Activated CD8-positive, alpha-beta T cell treated with anti-CD3 and anti-CD28 coated beads for 36 hours (primary cell): ENCODE results near the gene EIF6. TPM values are rescaled to one million over a fixed set of nuclear protein-coding genes. Genes with fewer than 3 reads are reported as not detected.

Experiments used
- ATAC-seq: fragments of 200-7000 bp; cut with Tn5 transposase; one replicate; pipeline ENCODE4 v1.10.0; 2021; ENCODE audit warnings: mild to moderate bottlenecking, moderate library complexity
- CTCF ChIA-PET: fragments of 350-600 bp; sonication (Branson Sonifier 250); formaldehyde crosslinking; loops from one replicate; lab custom pipeline; 2021; ENCODE audit warnings: antibody characterized with exemption; lab: Charles Lee
- POLR2A ChIA-PET: fragments of 350-600 bp; sonication (Branson Sonifier 250); formaldehyde crosslinking; loops from one replicate; lab custom pipeline; 2021; ENCODE audit warnings: antibody characterized with exemption; lab: Charles Lee
- DNase-seq: peaks from one replicate; pipeline ENCODE4 v3.0.0-alpha.2; 2020
- H3K27ac Mint-ChIP-seq: one replicate; pipeline ENCODE4 v1.8.0; 2021; ENCODE audit warnings: mild to moderate bottlenecking, mixed read lengths
- H3K27me3 Mint-ChIP-seq: one replicate; pipeline ENCODE4 v1.8.0; 2021; ENCODE audit warnings: mixed read lengths
- H3K36me3 Mint-ChIP-seq: one replicate; pipeline ENCODE4 v1.8.0; 2021; ENCODE audit warnings: low read depth, mixed read lengths
- H3K4me1 Mint-ChIP-seq: one replicate; pipeline ENCODE4 v1.8.0; 2021; ENCODE audit warnings: low read depth, mixed read lengths
- H3K4me3 Mint-ChIP-seq: one replicate; pipeline ENCODE4 v1.8.0; 2021; ENCODE audit warnings: mild to moderate bottlenecking, moderate library complexity, mixed read lengths
- H3K9me3 Mint-ChIP-seq: one replicate; pipeline ENCODE4 v1.8.0; 2021; ENCODE audit warnings: mixed read lengths
- intact Hi-C: fragments of 100-400 bp; cut with micrococcal nuclease; formaldehyde crosslinking; loops from one replicate; pipeline ENCODE4 v1.10.0; 2022
- total RNA-seq, 2 experiments: library from RNA; stranded (reverse); gene quantifications; one replicate each; pipeline ENCODE4 v1.2.3, GENCODE V29; 2021
- TF ChIP-seq, protein P1 (sequence below): fragments of 200-600 bp; IDR thresholded peaks from one replicate; pipeline ENCODE4 v1.8.0; 2022; ENCODE audit warnings: antibody characterized with exemption, mild to moderate bottlenecking

EIF6 gene
- total RNA-seq, 2 experiments from 2014 or later: 132 to 144 TPM

DNA sequence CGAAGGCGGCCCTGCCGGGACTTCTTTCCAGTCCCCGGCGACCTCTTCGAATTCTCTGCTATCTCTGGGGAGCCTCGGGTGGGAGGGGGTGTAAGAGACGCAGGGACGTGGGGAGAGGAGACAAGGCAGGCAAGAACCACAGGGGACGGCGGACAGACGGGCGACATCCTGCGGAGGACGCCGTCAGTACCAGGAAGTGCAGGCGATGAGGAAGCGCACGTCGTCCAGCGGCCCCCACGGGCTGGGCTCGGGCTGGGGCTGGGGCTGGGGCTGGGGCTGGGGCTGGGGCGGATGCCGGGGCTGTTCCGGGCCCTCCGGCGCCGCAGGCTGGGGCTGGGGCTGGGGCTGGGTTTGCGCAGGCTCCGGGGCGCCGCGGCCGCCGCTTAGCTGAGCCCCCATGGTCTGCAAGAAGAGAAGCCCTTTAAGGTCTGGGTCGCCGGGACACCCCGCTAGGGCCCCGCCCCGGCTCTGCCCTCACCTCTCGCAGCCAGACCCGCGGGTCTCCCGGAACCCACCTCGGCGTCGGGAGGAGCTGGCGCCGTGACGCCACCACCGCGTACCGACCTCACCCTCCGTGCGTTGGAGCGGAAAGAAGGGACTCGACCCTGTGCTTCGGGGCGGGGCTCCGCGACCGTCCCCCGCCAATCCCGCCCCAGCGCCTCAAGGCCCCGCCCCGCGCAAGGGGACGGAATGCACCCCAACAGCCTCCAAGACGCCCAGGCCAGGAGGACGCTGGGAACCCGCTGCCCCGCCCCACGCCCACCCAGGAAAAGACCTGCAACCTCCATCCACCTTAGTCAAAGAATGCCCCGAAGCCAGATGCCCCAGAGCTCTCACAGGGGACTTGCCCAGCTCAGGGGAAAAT lies 6.8 kb downstream of the EIF6 start, which contains the start of gene MMP24OS:
Gene MMP24OS (minus strand): TSS at position 592 of the 865 bp plus-strand sequence. CDS start 193 bp downstream, at position 399.
- intact Hi-C loops: no loop called here
- ATAC-seq (peak; percentile 95), DNase-seq (peak; percentile 93)
- H3K4me3 Mint-ChIP-seq: peak within 1 kb of the TSS; percentile 98
- H3K36me3 Mint-ChIP-seq: peaks cover 57% of the 10 kb centered on the region
- H3K27me3 Mint-ChIP-seq: no peaks in the 10 kb centered on the region
- ChIA-PET POLR2A (interaction anchor here (0.6 to 1.9 kb wide), 6 partner anchors 9 to 566 kb away, joined by 3 to 5 read pairs (median 3); partner anchors contain the start of gene EDEM2), CTCF (interaction anchor here (0.7 to 4.0 kb wide), 5 partner anchors 9 to 182 kb away, joined by 3 to 18 read pairs (median 4); partner anchors contain the start of gene EDEM2)
- H3K27ac Mint-ChIP-seq: peak within 1 kb of the TSS; percentile 99
- H3K9me3 Mint-ChIP-seq: no peaks in the 10 kb centered on the region
- TF ChIP-seq, protein P1, sequence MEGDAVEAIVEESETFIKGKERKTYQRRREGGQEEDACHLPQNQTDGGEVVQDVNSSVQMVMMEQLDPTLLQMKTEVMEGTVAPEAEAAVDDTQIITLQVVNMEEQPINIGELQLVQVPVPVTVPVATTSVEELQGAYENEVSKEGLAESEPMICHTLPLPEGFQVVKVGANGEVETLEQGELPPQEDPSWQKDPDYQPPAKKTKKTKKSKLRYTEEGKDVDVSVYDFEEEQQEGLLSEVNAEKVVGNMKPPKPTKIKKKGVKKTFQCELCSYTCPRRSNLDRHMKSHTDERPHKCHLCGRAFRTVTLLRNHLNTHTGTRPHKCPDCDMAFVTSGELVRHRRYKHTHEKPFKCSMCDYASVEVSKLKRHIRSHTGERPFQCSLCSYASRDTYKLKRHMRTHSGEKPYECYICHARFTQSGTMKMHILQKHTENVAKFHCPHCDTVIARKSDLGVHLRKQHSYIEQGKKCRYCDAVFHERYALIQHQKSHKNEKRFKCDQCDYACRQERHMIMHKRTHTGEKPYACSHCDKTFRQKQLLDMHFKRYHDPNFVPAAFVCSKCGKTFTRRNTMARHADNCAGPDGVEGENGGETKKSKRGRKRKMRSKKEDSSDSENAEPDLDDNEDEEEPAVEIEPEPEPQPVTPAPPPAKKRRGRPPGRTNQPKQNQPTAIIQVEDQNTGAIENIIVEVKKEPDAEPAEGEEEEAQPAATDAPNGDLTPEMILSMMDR: no peak
- peaks cover 16% of the 10 kb centered on the region for H3K4me1 Mint-ChIP-seq

DNA sequence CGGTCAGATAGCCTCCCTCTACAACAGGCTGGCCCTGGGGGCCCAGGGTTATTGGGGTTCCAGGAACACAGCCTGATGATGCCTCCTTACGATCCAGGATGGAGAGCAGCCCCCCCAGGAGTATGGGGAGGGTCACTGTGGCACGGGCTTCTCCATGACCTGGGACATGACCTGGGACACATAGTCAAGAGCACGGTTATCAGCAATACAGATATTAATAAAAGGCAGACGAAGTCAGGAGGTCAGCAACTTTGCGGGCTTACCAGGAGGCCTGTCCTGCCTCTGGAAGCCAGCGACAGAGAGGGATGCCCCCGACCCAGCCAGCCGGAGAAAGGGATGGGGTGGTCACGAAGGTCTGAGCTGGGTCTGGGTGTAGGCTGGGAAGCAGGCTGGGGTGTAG lies 7.4 kb downstream of the EIF6 start:
- TF ChIP-seq, protein P1: no peak
- Mint-ChIP-seq H3K36me3 (peaks cover 54% of the 10 kb centered on the region), H3K4me1 (peaks cover 12% of the 10 kb centered on the region), H3K27ac (peak overlapping the region; percentile 99), H3K27me3 (no peaks in the 10 kb centered on the region), H3K4me3 (peak overlapping the region; percentile 98), H3K9me3 (no peaks in the 10 kb centered on the region)
- intact Hi-C loops: no loop called here
- DNase-seq (no peak), ATAC-seq (no peak)
- ChIA-PET POLR2A (interaction anchor here (1.0 to 1.9 kb wide), 4 partner anchors 10 to 130 kb away, joined by 3 to 5 read pairs (median 3); partner anchors contain the start of gene EDEM2), CTCF (interaction anchor here (0.8 to 4.0 kb wide), 4 partner anchors 8 to 181 kb away, joined by 3 to 18 read pairs (median 4); partner anchors contain the start of gene EIF6)

DNA sequence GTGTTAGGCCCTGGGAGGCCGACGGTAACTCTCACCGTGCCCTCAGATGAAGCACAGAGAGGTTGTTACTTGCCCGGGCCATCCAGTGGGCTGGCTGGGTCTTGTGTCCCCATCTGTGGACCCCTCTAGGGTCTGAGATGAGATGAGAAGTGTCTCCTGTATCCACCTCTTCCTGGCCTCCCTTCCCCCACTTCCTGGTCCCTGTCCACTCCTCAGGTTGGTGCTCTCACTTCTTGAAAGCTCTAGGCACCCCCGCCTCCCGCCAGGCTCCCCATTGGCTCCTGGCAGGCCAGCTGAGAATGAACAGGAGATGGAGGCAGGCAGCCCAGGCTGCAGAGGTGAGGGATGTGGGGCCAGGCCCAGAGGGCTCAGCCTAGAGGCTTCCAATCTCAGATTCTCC lies 8.2 kb downstream of the EIF6 start:
- Mint-ChIP-seq H3K27me3 (no peaks in the 10 kb centered on the region), H3K4me1 (peaks cover 8% of the 10 kb centered on the region), H3K36me3 (peaks cover 48% of the 10 kb centered on the region), H3K4me3 (peak overlapping the region; percentile 98), H3K9me3 (no peaks in the 10 kb centered on the region), H3K27ac (peak overlapping the region; percentile 99)
- ChIA-PET POLR2A (interaction anchor here (1.0 to 1.9 kb wide), 4 partner anchors 9 to 130 kb away, joined by 3 to 5 read pairs (median 3); partner anchors contain the start of gene EDEM2), CTCF (interaction anchor here (0.8 kb wide), 1 partner anchor 8 kb away, joined by 4 read pairs; the partner anchor contains the start of gene EIF6)
- intact Hi-C loops: no loop called here
- ATAC-seq: no peak
- TF ChIP-seq, protein P1: no peak
- DNase-seq: peak; percentile 21

DNA sequence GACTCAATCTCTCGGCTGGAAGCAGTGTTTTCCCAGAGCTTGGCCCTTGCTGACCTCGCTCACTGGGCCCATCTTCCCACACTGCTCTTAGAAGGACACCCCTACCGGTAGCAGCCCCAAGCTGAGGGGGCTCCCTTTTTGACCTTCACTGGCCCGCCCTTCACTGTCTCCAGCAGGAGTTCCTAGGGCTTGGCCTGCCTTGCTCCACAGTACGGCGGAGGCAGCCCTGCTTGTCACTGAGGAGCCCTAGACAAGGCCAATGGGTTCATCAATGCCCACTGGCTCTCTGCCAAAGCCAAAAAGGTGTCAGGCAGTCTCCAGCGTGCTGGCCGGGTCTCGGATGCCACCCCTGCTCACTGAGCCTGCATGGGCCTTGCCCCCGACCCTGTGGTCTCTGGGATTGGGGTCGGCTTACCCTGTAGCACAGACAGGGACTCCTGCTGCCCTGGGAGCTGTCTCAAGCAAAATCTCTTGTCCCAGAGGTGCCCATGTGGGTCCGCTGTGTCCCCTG lies 8.8 kb downstream of the EIF6 start:
- peak overlapping the region; percentile 98 for H3K4me3 Mint-ChIP-seq

More for the DNA sequence above, 8.8 kb downstream of the EIF6 start:
- Mint-ChIP-seq H3K27me3 (no peaks in the 10 kb centered on the region), H3K36me3 (peaks cover 51% of the 10 kb centered on the region), H3K4me1 (peaks cover 8% of the 10 kb centered on the region), H3K9me3 (no peaks in the 10 kb centered on the region), H3K27ac (peak overlapping the region; percentile 99)
- no peak for DNase-seq
- POLR2A ChIA-PET: interaction anchor here (0.6 to 1.9 kb wide), 6 partner anchors 9 to 129 kb away, joined by 3 to 5 read pairs (median 3); partner anchors contain the start of gene EDEM2
- TF ChIP-seq, protein P1: no peak
- intact Hi-C loops: no loop called here
- CTCF ChIA-PET: interaction anchor here (1.4 kb wide), 1 partner anchor 128 kb away, joined by 3 read pairs; the partner anchor contains the start of gene EDEM2
- ATAC-seq: no peak
